Tibial nerve (tissue), 3 donors: ENCODE data around the gene TMEM239.

Source experiments
- POLR2A ChIP-seq, 2 donors: fragments of 450-650 bp; IDR thresholded peaks; one replicate each; pipeline ENCODE4 v1.6.1; 2017; ENCODE audit warnings: antibody characterized with exemption in 2 of 2, mild to moderate bottlenecking in 2 of 2, moderate library complexity in 2 of 2
- TF ChIP-seq, protein P1 (sequence below), 5 experiments: fragments of 200-600 bp in 3 of 5; fragments of 450-650 bp in 2 of 5; sonication (generic) in 3 of 5; IDR thresholded peaks; one replicate each; pipeline ENCODE4 v1.5.1; 2016 to 2019; ENCODE audit warnings: antibody characterized with exemption in 5 of 5, mild to moderate bottlenecking in 3 of 5, moderate library complexity in 2 of 5

DNA sequence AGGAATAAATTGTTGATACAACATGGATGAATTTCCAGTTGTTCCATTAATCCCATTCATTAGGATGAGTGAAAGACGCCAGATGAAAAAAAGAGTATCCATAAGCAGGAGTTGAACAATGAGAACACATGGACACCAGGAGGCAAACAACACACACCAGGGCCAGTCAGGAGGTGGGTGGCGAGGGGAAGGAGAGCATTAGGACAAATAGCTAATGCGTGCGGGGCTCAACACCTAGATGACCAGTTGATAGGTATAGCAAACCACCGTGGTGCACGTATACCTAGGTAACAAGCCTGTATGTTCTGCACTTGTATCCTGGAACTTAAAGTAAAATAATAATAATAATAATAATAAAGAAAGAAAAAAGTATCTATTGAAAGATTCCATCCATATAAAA, 13.2 kb downstream of the TMEM239 start:
- TF ChIP-seq, protein P1, sequence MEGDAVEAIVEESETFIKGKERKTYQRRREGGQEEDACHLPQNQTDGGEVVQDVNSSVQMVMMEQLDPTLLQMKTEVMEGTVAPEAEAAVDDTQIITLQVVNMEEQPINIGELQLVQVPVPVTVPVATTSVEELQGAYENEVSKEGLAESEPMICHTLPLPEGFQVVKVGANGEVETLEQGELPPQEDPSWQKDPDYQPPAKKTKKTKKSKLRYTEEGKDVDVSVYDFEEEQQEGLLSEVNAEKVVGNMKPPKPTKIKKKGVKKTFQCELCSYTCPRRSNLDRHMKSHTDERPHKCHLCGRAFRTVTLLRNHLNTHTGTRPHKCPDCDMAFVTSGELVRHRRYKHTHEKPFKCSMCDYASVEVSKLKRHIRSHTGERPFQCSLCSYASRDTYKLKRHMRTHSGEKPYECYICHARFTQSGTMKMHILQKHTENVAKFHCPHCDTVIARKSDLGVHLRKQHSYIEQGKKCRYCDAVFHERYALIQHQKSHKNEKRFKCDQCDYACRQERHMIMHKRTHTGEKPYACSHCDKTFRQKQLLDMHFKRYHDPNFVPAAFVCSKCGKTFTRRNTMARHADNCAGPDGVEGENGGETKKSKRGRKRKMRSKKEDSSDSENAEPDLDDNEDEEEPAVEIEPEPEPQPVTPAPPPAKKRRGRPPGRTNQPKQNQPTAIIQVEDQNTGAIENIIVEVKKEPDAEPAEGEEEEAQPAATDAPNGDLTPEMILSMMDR (IDR thresholded peaks at IDR 0.05), result no peak
- no peak for TF ChIP-seq POLR2A (IDR thresholded peaks at IDR 0.05)
